ENCODE results near the gene LRSAM1.

GRCh38 chr9:127404631-127405030 lies 46.7 kb upstream of the LRSAM1 start:
- no peak for TF ChIP-seq EGR1 (conservative IDR thresholded peaks at IDR 0.05)
- no peak for TF ChIP-seq KLF1 (tag; IDR thresholded peaks at IDR 0.05)
- TF ChIP-seq CSDE1 (IDR thresholded peaks at IDR 0.05), result no peak

Measured in K562 (cell line).